GM18858 (cell line): ENCODE data around the gene STYX.

Source experiments
- ATAC-seq: cut with Tn5 transposase; IDR thresholded peaks from one replicate; pipeline ENCODE4 v1.9.1; 2021; ENCODE audit not compliant: unreplicated experiment

STYX gene

DNA sequence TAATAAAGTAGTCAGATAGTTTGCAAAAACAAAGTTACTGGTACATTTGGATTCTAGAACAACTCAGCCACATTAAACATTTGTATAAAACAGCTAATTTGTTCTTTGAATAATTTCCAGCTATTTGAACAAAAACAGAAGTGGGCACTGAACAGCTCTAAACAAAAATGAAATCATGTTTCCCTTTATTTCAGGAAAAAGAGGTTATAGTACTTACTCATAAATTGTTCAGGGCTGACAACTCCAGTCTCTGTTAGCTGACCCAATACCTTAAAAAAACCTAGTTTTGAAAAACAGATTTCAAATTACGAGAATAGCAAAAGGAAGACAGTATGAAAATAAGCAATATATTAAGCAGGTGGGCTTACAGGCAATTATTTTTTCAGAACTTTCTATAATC is 53.2 kb downstream of the STYX start:
- no peak for ATAC-seq

DNA sequence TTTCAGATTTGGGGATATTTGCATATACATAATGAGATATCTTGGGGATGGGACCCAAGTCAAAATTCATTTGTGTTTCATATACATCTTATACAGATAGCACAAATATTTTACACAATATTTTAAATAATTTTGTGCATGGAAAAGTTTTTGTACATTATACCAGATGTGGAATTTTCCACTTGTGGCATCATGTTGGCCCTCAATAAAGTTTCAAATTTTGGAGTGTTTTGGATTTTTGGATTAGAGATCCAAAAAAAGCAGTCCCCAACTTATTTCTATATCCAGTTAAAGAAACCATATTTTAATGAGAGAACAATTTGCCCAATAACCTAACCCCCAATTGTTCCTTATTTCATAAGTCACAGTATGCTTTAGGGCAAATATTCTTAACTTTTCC is 56.9 kb downstream of the STYX start:
- no peak for ATAC-seq

DNA sequence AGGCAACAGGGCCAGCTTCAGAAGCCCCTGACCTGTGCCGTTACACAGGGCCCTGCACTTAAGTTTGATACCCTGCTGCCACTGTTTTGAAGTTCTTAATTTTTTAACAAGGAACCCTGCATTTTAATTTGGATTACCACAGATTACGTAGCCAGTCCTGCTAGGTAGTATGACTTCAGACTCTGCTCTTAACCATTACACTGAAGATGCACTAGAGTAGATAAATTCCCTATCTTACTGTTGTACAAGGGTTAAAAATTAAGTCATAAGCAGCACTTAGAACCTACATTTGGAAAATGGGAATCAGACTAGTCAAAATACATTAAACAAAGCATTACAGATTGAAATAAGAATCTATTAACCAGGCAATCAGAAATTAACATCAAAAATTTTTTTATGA is 59.2 kb downstream of the STYX start:
- no peak for ATAC-seq

DNA sequence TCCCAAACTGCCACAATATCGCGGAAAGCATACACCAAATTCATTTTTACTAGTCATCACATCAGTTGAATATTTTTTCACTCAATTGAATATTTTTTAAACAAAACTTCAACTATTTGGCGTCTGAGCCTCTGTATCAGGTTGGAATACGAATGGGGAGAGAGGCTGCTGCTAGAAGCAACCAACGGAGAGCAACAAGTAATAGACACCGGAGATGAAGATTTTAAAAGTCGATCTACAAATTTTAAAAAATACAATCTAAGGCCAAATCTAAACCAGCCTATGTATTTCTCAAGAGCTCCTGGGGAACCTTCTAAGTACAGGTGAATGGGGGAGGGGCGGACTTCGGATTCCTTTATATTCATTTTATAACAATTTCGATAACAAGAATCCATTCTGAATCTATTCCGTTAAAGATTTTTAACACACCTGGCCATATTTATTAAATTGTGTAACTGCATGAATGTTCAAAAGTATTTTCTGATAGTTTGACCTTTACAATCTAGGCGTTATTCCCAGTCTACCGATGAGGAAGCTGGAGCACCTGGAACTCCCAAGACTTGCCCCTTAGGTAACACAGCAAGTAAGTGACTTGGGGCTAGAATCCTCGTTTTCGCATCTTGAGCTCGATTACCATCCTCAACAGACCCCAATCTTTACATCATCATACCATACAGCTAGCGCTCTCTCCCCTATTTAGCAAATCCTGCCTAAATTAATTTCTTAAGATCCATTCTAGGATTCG is 60.2 kb downstream of the STYX start:
- ATAC-seq = no peak

DNA sequence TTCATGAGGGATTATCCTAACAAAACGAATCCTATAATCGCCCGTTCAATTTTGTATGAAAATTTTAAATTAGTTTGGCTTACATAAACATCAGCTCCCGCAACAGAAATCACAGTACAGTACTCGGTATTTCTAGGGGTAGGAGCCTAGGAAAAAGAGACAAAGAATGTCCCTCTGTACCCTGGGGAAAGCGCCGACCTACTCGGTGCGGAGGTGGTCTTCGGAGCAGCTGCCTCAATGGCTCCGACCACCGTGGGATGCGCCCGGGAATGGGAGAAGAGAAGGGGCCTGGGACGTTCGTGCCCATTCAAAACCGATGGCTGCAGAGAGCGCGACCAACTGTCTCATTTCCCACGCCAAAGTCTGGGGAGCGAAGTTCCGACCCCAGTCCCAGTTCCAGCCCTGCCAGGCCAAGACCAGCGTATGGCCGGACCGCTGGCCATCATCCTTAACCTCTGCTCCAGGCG is 60.8 kb downstream of the STYX start:
- no peak for ATAC-seq

DNA sequence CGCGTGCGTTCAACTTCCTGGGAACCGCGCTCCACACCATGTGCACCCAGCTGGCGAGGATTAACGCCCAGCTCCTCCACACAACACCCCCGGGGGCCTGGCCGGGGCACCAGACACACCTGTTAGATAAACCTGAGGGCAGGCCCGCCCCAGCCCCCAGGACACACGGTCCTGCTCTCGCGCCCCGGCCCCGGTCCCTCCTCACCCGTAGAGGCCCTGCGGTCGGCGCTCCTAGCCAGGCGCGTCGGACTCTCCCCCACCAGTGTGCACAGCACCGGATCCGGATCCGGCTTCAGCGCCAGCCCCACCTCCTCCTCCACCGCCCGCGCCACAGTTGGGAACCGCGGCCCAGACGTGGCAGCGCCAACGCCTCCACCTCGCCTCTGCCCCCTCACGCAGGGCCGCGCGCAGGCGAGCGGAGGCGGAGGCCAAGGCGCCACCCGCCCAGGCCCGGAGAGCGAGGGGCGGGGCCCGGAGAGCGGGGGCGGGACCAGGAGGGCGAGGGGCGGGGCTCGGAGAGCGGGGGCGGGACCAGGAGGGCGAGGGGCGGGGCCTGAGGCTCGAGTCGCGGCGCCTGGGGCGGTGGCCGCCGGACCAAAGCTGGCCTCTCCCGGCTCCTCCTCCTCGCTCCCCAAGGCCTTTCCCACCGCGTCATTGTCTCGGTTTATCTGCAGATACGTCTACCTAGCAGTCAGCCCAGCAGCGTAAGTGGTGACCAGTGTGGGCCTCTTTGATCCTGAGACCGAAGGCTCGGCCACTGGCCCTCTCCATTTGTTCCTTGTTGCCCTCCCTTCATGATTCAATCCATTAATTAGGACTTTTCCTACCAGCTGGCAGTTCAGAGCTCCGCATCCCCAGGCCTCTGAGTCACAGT is 61.5 kb downstream of the STYX start, which contains the start of gene GNPNAT1:
GNPNAT1 (minus strand) TSS at position 385 of the 874 bp plus-strand sequence. CDS start 6,957 bp downstream, outside the sequence.
- ATAC-seq = peak; percentile 80

DNA sequence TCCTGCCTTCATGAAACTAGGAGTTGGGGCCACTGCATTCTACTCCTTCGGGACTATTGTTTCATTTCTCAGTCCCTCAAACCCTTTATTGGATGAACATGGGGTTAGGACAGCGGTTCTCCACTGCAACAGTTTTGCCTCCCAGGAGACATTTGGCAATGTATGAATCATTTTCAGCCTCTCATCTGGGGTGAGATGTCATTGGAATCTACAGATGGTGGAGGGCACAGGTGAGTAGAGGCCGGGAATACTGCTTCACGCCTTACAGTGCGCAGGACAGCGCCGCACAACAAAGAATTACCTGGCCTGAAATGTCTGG is 62.1 kb downstream of the STYX start:
- no peak for ATAC-seq

DNA sequence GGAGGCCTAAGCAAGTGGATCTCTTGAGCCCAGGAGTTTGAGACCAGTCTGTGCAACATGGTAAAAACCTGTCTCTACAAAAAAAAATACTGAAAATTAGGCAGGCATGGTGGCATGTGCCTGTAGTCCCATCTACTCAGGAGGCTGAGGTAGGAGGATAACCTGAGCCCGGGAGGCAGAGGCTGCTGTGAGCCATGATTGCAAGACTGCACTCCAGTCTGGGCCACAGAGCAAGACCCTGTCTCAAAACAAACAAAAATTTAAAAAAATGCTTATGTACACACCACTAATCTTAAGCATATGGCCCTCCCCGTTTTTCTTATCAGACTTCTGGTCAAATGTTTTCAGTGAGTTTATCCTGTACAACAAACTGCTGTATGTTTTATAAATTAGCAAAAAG is 63.1 kb downstream of the STYX start:
- ATAC-seq = no peak

DNA sequence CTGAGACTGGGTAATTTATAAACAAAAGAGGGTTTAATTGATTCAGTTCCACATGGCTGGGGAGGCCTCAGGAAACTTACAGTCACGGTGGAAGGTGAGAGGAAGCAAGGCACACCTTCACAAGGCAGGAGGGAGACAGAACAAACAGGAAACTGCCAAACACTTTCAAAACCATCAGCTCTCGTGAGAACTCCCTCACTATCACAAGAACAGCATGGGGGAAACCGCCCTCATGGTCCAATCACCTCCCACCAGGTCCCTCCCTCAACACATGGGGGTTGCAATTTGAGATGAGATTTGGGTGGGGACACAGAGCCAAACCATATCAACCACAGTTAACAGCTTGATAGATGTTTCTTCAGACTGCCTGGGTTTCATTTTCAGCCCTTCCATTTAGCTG is 67.7 kb downstream of the STYX start:
- no peak for ATAC-seq

DNA sequence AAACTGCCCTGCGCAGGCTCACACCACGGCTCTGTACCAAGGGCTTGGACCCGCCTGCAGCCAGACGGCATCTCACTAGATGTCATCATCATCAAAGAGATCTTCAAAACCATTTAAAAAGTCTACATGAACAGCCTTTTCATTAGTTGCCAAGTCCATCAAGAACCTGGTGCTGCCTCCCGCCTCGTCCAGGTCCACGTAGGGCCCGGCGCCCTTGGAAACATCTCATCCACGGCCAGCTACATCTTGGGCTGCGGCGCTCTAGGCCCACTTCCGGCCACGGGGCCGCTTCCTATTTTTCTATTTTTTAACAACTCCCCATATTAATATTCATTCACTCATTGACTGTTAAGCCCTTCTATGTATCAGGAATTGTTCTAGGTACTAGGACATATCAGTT is 68.9 kb downstream of the STYX start:
- no peak for ATAC-seq

DNA sequence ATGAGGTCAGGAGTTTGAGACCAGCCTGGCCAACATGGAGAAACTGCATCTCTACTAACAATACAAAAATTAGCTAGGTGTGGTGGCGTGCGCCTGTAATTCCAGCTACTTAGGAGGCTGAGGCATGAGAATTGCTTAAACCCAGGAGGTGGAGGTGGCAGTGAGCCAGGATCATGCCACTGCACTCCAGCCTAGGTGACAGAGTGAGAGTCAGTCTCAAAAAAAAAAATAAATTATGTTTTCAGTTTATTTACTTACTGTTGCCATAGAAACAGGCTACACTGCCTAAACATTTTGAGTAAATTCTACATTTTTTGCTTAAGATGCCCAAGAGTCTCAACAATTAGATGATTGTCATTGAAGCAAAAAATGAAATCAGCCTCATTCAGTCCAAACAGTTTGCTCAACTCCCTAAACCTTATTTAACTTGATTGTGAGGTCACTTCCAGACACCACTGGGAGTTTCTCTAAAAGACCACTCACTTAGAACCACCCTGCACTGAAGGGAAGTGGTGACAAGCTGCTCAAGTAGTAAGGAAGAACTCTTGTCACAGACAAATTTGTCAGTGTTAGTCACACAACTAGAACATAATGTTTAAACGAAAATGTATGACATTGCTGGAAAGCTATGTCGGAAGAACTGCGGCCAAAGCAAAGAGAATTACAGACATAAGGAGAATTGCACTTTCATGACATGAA is 71.2 kb downstream of the STYX start:
- ATAC-seq = no peak

DNA sequence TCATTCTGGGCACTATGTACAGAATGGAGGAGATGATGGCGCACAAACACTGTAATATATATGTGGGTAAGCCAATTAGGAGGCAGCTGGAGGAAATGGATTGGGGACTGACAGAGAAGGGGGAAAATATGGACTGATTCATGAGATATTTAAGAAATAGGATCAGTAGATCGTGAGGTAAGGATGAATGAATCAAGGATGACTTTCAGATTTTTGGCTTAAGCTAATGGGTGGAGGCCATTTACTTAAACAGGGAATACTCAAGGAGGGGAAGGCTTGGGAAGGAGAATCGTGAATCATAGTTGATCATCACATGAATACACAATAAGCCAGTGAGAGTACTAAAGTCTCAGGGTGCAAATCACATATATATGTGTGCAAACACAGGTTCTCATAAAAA is 72.6 kb downstream of the STYX start:
- ATAC-seq = no peak

DNA sequence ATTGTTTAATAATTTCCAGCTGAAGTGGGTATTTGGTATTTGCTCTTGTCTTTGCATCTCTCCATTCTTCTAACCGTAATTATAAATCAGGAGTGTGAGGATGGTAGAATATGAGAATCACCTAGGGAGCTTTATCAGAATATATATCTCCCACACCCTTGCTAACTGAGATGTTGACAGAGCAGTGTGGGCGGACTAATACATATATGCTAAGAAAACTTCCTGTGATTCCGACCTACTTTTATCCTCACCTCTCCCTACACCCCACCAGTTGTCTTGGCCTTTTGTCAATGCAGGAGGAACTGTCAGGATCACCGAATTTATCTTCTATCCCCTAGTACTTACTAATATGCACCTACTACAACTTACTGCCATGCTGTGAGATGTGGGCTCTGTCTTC is 76.1 kb downstream of the STYX start:
- ATAC-seq = no peak

DNA sequence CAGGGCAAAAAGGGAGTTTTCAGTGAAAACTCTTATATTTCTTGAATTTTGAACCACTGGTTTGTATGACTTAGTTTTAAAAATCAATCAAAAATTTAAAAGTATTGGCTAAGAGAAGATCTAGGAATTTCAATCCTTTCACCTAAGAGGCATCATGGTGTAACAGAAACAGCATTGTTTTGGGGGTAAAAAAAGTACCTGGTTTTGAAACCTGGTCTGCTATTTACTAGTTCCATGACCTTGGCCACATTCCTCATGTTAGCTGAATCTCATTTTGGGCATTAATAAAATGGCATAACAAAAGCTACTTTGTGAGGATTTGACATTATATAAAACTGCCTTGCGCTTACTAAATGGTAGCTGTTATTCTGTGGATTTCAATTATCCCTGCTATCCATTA is 78.1 kb downstream of the STYX start:
- ATAC-seq = no peak

DNA sequence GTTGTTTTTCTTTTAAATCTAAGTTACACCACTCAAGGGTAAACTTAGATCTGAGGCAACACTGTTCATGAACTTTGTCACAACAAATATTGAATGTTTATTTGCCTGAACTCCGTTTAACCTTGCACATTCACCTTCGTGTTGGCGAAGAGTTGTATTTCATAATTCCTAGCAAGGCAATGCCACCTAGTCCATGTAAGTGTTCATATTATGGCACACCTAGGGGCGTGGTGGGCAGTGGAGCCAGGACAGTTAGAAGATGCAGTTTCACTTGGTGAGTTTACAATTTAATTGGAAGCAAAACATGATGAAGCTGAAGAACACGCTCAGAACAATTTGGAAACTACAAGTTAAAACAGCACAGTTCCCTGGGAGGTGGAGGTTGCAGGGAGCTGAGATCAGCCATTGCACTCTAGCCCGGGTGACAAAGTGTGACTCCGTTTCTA is 91.9 kb downstream of the STYX start:
- no peak for ATAC-seq

DNA sequence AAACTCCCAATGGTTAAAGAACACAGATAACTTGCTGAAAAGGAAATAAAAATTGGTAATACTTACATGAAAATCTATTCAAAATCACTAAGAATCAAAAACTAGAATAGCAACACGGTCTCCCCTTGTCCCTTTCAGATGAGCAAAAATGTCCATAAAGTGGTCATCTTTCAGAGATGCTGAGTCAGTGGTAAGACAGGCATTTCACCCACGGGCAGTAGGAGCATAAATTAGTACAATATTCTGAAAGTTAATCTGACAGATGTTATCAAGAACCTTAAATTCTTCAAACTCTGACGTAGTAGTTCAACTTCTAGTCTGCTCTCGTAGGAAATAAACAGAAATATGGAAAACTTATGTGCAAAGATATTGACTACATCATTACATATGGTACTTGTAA is 94.5 kb downstream of the STYX start:
- no peak for ATAC-seq
